Mucosa of descending colon (tissue), 3 donors: Measurements from ENCODE around the gene IL15. TPM values are rescaled to one million over a fixed set of nuclear protein-coding genes. Genes with fewer than 3 reads are reported as not detected.

Experiments
- ATAC-seq: fragments of 200-7000 bp; cut with Tn5 transposase; one replicate; pipeline ENCODE4 v1.9.1; 2020; ENCODE audit warnings: mild to moderate bottlenecking, moderate library complexity
- DNase-seq, 3 donors: peaks; one replicate each; pipeline ENCODE4 v3.0.0-alpha.2; 2020
- H3K36me3 ChIP-seq: fragments of 200-600 bp; one replicate; pipeline ENCODE4 v1.8.0; 2021; ENCODE audit warnings: low read depth, mild to moderate bottlenecking
- H3K4me1 ChIP-seq: fragments of 200-600 bp; one replicate; pipeline ENCODE4 v1.8.0; 2021; ENCODE audit warnings: low read depth, mild to moderate bottlenecking
- H3K4me3 ChIP-seq: fragments of 200-600 bp; one replicate; pipeline ENCODE4 v1.8.0; 2021; ENCODE audit warnings: mild to moderate bottlenecking
- H3K9me3 ChIP-seq: fragments of 200-600 bp; one replicate; pipeline ENCODE4 v1.8.0; 2021; ENCODE audit warnings: mild to moderate bottlenecking
- CTCF ChIP-seq: fragments of 200-600 bp; IDR thresholded peaks from one replicate; pipeline ENCODE4 v1.8.0; 2022; ENCODE audit warnings: antibody characterized with exemption, mild to moderate bottlenecking
- intact Hi-C, 2 donors: fragments of 100-400 bp; cut with DNase I in 1 of 2; cut with micrococcal nuclease in 1 of 2; formaldehyde crosslinking; loops; one replicate each; pipeline versions ENCODE4 v1.11.0 to v1.11.1; 2022; cut with DNase I, micrococcal nuclease
- total RNA-seq, 3 donors: library from RNA; stranded (reverse); fragmentation: NEBNext Ultra II Directional in 2 of 3; extraction: Animal tissue kit (Norgen Biotek cat#: 25700) in 2 of 3; gene quantifications; one replicate each; pipeline versions ENCODE4 v1.2.1 to v1.2.4, GENCODE V29; 2021 to 2023
- donor health status: DM: no; HTN: no; CAD: no; lungs with moderate emphysema.
- donor health status: DM: no; HTN: no; CAD: no.
- donor health status: DM: no; HTN: yes; CAD: no.

Gene IL15
- total RNA-seq, 3 donors from 2014 or later = 6.7 to 12.4 (median 7.2) TPM

- Histone ChIP-seq H3K4me1 (no peaks in the 10 kb centered on the region), H3K36me3 (no peaks in the 10 kb centered on the region), H3K4me3 (no peak overlapping the region), H3K9me3 (no peaks in the 10 kb centered on the region)
- no peak for ATAC-seq
- no peak for TF ChIP-seq CTCF
- intact Hi-C loops = no loop called here
- DNase-seq = no peak
Measured at GRCh38 chr4:141782205-141782604, 145.8 kb downstream of the IL15 start.
